ENCODE results near the gene MTA3. TPM values are rescaled to one million over a fixed set of nuclear protein-coding genes. Genes with fewer than 3 reads are reported as not detected.

MTA3 gene
- 10 to 100 TPM in 2 of 4 donors, 1 to 10 TPM in 2; 6.6 to 21.6 (median 9.5) TPM for total RNA-seq

DNA sequence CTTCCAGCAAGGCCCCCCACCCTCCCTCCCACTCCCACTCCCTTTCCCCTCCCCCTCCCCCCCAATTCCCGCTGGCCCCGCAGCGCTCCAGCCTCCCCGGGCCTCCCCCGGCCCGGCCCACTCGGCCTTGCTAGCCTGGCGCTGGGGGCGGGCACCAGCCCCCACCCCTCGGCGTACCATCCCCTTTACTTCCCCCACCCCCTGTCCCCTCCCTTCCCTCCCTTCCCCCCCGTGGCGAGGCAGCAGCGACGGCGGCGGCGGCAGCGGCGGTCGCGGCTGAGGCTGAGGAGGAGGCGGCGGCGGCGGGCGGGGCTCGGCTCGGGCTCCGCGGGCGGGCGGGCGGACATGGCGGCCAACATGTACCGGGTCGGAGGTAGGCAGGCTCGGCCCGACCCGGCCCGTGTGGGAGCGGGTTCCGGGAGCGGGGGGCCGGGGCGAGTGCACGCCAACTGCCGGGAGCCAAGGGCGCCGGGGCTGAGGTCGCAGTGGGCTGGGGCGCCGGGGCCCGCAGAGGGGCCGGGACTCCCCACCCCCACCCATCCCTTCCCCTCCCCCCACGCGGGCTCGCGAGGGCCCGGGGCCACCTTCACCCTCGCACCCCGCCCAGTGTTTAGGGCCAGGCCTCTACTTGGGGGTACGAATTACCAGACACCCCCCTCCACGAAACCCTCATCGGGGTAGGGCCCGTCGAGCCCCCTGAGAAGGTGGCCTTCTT, at the start of gene MTA3:
TSS of gene MTA3 (plus strand) at position 232 of the 715 bp plus-strand sequence. CDS start at position 346, 114 bp downstream.
- no peak for TF ChIP-seq POLR2A (IDR thresholded peaks at IDR 0.05)
- TF ChIP-seq, protein P1, sequence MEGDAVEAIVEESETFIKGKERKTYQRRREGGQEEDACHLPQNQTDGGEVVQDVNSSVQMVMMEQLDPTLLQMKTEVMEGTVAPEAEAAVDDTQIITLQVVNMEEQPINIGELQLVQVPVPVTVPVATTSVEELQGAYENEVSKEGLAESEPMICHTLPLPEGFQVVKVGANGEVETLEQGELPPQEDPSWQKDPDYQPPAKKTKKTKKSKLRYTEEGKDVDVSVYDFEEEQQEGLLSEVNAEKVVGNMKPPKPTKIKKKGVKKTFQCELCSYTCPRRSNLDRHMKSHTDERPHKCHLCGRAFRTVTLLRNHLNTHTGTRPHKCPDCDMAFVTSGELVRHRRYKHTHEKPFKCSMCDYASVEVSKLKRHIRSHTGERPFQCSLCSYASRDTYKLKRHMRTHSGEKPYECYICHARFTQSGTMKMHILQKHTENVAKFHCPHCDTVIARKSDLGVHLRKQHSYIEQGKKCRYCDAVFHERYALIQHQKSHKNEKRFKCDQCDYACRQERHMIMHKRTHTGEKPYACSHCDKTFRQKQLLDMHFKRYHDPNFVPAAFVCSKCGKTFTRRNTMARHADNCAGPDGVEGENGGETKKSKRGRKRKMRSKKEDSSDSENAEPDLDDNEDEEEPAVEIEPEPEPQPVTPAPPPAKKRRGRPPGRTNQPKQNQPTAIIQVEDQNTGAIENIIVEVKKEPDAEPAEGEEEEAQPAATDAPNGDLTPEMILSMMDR (IDR thresholded peaks at IDR 0.05 in 4 of 5, conservative IDR thresholded peaks at IDR 0.05 in 1 of 5) = no peak
- H3K9me3 ChIP-seq = no peaks in the 10 kb centered on the region
- no peaks in the 10 kb centered on the region for H3K27me3 ChIP-seq
- ATAC-seq = peak; percentile 49 to 60
- in situ Hi-C loops (cut with MboI; ENCODE audit: low sequenced_read_pairs in 4 of 4) (no loop called here), intact Hi-C loops (cut with DNase I; ENCODE audit: low total_unique reads) (no loop called here)
- peak within 1 kb of the TSS; percentile 77 to 95 (median 84) for H3K4me3 ChIP-seq
- H3K36me3 ChIP-seq = peaks cover 0 to 5% of the 10 kb centered on the region in 2 donors
- peak within 1 kb of the TSS; percentile 76 to 92 (median 87) for H3K27ac ChIP-seq
- DNase-seq = peak in 1 of 2 donors; percentile 39
- H3K4me1 ChIP-seq = peaks cover 17 to 30% of the 10 kb centered on the region in 2 donors

DNA sequence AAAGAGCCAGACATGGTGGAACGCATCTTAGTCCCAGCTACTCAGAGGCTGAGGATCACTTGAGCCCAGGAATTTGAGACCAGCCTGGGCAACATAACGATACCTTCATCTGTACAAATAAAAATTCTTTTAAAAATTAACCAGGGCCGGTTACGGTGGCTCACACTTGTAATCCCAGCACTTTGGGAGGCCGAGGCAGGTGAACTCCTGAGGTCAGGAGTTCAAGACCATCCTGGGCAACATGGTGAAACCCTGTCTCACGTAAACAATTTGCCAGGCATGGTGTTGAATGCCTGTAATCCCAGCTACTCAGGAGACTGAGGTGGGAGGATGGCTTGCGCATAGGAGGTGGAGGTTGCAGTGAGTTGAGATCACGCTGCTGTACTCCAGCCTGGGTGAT, 48.8 kb upstream of the MTA3 start:
- H3K27me3 ChIP-seq = no peaks in the 10 kb centered on the region
- no peaks in the 10 kb centered on the region for H3K4me1 ChIP-seq
- intact Hi-C loops (cut with DNase I; ENCODE audit: low total_unique reads) (no loop called here), in situ Hi-C loops (cut with MboI; ENCODE audit: low sequenced_read_pairs in 4 of 4) (loop anchor here in 1 of 4 donors (5.0 kb wide), 1 partner anchor 143 kb away; no protein-coding TSS in a partner anchor)
- no peak overlapping the region for H3K4me3 ChIP-seq
- no peaks in the 10 kb centered on the region for H3K9me3 ChIP-seq
- no peak for DNase-seq
- TF ChIP-seq, protein P1 (IDR thresholded peaks at IDR 0.05 in 4 of 5, conservative IDR thresholded peaks at IDR 0.05 in 1 of 5) = no peak
- TF ChIP-seq POLR2A (IDR thresholded peaks at IDR 0.05) = no peak
- H3K27ac ChIP-seq = no peak overlapping the region
- no peaks in the 10 kb centered on the region for H3K36me3 ChIP-seq
- no peak for ATAC-seq

DNA sequence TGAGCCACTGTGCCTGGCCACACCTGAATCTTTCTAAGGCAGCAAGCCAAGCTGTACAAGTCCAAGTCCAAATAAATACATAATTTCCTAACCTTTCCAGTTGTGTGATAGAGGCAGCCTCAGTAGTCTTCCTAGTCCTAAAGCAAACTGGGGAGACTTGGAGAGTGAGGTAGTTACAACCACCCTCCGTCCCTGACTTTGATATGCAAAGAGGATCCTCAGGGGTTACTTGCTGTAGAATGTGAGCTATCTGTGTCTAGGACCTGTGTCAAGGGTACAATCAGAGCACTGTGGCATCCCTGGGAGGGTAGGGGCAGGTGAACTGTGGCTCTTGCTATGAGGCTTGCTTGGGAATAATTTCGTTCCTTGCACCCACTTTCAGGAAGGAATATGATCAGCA, 46.4 kb upstream of the MTA3 start:
- Histone ChIP-seq H3K27ac (no peak overlapping the region), H3K27me3 (no peaks in the 10 kb centered on the region), H3K9me3 (no peaks in the 10 kb centered on the region), H3K4me1 (no peaks in the 10 kb centered on the region), H3K4me3 (no peak overlapping the region), H3K36me3 (no peaks in the 10 kb centered on the region)
- intact Hi-C loops (cut with DNase I; ENCODE audit: low total_unique reads) (no loop called here), in situ Hi-C loops (cut with MboI; ENCODE audit: low sequenced_read_pairs in 4 of 4) (no loop called here)
- no peak for TF ChIP-seq POLR2A (IDR thresholded peaks at IDR 0.05)
- TF ChIP-seq, protein P1 (IDR thresholded peaks at IDR 0.05 in 4 of 5, conservative IDR thresholded peaks at IDR 0.05 in 1 of 5) = no peak
- DNase-seq (no peak), ATAC-seq (no peak)

DNA sequence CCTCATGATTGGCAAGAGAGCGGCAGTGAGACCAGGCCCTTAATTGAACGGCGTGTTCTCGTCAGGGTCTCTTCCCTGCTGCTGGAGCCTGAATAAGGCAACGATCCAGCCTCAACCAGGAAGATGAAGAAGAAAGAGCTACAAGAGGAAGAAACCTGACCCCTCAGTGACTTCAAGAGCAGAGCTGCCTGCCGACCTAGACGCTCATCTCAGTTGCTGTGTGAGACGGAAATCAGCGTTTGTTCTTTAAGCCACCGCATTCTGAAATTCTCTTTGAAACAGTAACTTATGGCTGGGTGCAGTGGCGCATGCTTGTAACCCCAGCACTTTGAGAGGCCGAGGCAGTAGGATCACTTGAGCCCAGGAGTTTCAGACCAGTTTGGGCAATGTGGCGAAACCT, 45.1 kb upstream of the MTA3 start:
- TF ChIP-seq, protein P1 (IDR thresholded peaks at IDR 0.05 in 4 of 5, conservative IDR thresholded peaks at IDR 0.05 in 1 of 5) = no peak
- no peak for TF ChIP-seq POLR2A (IDR thresholded peaks at IDR 0.05)
- Histone ChIP-seq H3K4me1 (no peaks in the 10 kb centered on the region), H3K36me3 (no peaks in the 10 kb centered on the region), H3K27me3 (no peaks in the 10 kb centered on the region), H3K9me3 (no peaks in the 10 kb centered on the region), H3K27ac (no peak overlapping the region), H3K4me3 (no peak overlapping the region)
- no peak for DNase-seq
- ATAC-seq = no peak
- intact Hi-C loops (cut with DNase I; ENCODE audit: low total_unique reads) (no loop called here), in situ Hi-C loops (cut with MboI; ENCODE audit: low sequenced_read_pairs in 4 of 4) (no loop called here)
